ENCODE measurements around the gene SLC52A1. TPM values are rescaled to one million over a fixed set of nuclear protein-coding genes. Genes with fewer than 3 reads are reported as not detected.

Gene SLC52A1
- total and polyA plus RNA-seq, 10 of the 15 experiments (the other 5 are each of a cell fraction or from before 2014, with no cell fraction given) = 0.04 to 0.11 TPM; not detected in 8

DNA sequence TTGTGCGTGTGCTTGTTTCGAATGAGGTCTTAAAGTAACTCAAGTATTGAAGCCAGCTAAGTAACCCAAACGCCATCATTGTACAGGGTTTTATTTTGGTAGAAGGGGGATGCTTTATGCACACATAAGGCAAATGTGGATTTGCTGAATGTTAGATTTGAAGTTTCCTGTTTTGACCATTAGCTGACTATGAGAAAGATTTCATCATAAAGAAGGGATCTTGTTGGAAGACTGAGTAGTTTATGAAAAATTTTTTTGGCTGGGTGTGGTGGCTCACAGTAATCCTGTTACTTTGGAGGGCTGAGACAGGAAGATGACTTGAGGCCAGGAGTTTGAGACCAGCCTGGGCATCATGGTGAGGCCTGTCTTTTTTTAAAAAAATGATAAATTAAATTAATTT, 33.0 kb upstream of the SLC52A1 start:
- in situ Hi-C loops (cut with MboI) (loop anchor here (5.0 kb wide), 1 partner anchor 86 kb away; no protein-coding TSS in a partner anchor), intact Hi-C loops (cut with micrococcal nuclease; ENCODE audit: unreplicated experiment) (no loop called here)
- no peak for DNase-seq (ENCODE audit: low read depth, low spot score)
- Histone ChIP-seq H3K4me2 (ENCODE audit: control insufficient read depth, insufficient read depth) (no peak overlapping the region), H3K27ac (ENCODE audit: control insufficient read depth, insufficient read depth) (no peak overlapping the region), H3K9me3 (replicated peaks; ENCODE audit: control insufficient read depth, insufficient read depth, low read length) (no peaks in the 10 kb centered on the region), H3K36me3 (ENCODE audit: control insufficient read depth in 2 of 2, insufficient read depth in 2 of 2, low read length in 1 of 2) (no peaks in the 10 kb centered on the region), H3K9ac (ENCODE audit: control insufficient read depth, insufficient read depth, low read length) (no peak overlapping the region), H2AFZ (ENCODE audit: control insufficient read depth, low read depth, low read length) (no peak overlapping the region), H3K4me1 (ENCODE audit: control insufficient read depth, insufficient read depth, low read length) (no peaks in the 10 kb centered on the region), H3K79me2 (ENCODE audit: control insufficient read depth, insufficient read depth, low read length) (no peaks in the 10 kb centered on the region), H4K20me1 (ENCODE audit: control insufficient read depth, insufficient read depth) (no peaks in the 10 kb centered on the region), H3K27me3 (replicated peaks in 1 of 2; ENCODE audit: control insufficient read depth in 2 of 2, insufficient read depth in 2 of 2, low read length in 1 of 2) (no peaks in the 10 kb centered on the region; a peak in 1 of 4 replicates), H3K4me3 (no peak overlapping the region)
- CTCF ChIA-PET = interaction anchor here (1.7 kb wide), 1 partner anchor 159 kb away, joined by 4 read pairs; no protein-coding TSS in a partner anchor
- no TSS peak for BruUV-seq (replicated peaks)
- WGBS (ENCODE audit: insufficient coverage, insufficient replicate concordance, low lambda C conversion rate, missing lambda C conversion rate) = 93% methylated on average over 3 of the region's 3 CpGs
- ATAC-seq = no peak
- TF ChIP-seq KLF5 (IDR thresholded peaks at IDR 0.05; ENCODE audit: partially characterized antibody) (no peak), CBX3 (IDR thresholded peaks at IDR 0.05; ENCODE audit: borderline replicate concordance, low read depth) (no peak), TCF7 (IDR thresholded peaks at IDR 0.05; ENCODE audit: borderline replicate concordance) (no peak), JUNB (IDR thresholded peaks at IDR 0.05) (no peak), ASH2L (IDR thresholded peaks at IDR 0.05; ENCODE audit: borderline replicate concordance, low read depth) (no peak), LARP7 (IDR thresholded peaks at IDR 0.05) (no peak), BACH1 (IDR thresholded peaks at IDR 0.05; ENCODE audit: borderline replicate concordance) (no peak), POLR2A (IDR thresholded peaks at IDR 0.05; ENCODE audit: low read depth, low read length) (no peak), IKZF1 (conservative IDR thresholded peaks at IDR 0.05) (no peak), BMI1 (IDR thresholded peaks at IDR 0.05; ENCODE audit: borderline replicate concordance) (no peak), RUNX3 (IDR thresholded peaks at IDR 0.05; ENCODE audit: low read length) (no peak), PAX5 (IDR thresholded peaks at IDR 0.05; ENCODE audit: borderline replicate concordance, low read depth, low read length) (no peak), EED (IDR thresholded peaks at IDR 0.05; ENCODE audit: low read depth) (no peak), CHD2 (IDR thresholded peaks at IDR 0.05; ENCODE audit: borderline replicate concordance, low read depth, low read length) (no peak), BCL11A (IDR thresholded peaks at IDR 0.05; ENCODE audit: low read depth, low read length) (no peak), MEF2B (IDR thresholded peaks at IDR 0.05; ENCODE audit: partially characterized antibody, poor library complexity, severe bottlenecking) (no peak)
- TF ChIP-seq, protein P1, sequence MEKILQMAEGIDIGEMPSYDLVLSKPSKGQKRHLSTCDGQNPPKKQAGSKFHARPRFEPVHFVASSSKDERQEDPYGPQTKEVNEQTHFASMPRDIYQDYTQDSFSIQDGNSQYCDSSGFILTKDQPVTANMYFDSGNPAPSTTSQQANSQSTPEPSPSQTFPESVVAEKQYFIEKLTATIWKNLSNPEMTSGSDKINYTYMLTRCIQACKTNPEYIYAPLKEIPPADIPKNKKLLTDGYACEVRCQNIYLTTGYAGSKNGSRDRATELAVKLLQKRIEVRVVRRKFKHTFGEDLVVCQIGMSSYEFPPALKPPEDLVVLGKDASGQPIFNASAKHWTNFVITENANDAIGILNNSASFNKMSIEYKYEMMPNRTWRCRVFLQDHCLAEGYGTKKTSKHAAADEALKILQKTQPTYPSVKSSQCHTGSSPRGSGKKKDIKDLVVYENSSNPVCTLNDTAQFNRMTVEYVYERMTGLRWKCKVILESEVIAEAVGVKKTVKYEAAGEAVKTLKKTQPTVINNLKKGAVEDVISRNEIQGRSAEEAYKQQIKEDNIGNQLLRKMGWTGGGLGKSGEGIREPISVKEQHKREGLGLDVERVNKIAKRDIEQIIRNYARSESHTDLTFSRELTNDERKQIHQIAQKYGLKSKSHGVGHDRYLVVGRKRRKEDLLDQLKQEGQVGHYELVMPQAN (conservative IDR thresholded peaks at IDR 0.05) = no peak
- SMC1A ChIA-PET (ENCODE audit: uncharacterized antibody, unreplicated experiment) = no interaction called here
- FAIRE-seq = no peak
- POLR2A ChIA-PET = no interaction called here
- RAD21 ChIA-PET (ENCODE audit: unreplicated experiment) = interaction anchor here (1.2 kb wide), 1 partner anchor 36 kb away, joined by 4 read pairs; no protein-coding TSS in a partner anchor
